ENCODE measurements around the gene PEX11G.

Gene PEX11G

DNA sequence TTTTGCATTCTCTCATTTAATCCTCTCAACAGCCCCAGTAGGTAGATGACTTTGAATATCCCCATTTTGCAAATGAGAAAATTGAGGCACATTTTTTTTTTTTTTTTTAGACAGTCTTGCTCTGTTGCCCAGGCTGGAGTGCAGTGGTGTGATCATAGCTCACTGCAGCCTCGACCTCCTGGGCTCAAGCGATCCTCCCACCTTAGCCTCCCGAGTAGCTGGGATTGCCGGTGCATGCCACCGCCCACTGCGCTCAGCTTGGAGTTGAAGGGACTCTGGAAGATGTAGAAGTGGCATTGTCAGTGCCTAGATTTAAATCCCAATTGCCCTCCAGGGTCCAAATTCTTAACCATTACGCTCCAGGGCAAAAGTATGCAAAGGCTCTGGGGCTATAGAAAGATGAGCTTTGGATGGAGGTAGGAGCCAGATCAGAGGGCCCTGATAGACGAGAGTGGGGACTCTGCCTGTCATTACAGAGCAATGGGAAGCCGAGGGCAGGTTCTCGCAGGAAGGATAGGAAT, 32.8 kb upstream of the PEX11G start:
- DNase-seq (ENCODE audit: low spot score) = no peak

DNA sequence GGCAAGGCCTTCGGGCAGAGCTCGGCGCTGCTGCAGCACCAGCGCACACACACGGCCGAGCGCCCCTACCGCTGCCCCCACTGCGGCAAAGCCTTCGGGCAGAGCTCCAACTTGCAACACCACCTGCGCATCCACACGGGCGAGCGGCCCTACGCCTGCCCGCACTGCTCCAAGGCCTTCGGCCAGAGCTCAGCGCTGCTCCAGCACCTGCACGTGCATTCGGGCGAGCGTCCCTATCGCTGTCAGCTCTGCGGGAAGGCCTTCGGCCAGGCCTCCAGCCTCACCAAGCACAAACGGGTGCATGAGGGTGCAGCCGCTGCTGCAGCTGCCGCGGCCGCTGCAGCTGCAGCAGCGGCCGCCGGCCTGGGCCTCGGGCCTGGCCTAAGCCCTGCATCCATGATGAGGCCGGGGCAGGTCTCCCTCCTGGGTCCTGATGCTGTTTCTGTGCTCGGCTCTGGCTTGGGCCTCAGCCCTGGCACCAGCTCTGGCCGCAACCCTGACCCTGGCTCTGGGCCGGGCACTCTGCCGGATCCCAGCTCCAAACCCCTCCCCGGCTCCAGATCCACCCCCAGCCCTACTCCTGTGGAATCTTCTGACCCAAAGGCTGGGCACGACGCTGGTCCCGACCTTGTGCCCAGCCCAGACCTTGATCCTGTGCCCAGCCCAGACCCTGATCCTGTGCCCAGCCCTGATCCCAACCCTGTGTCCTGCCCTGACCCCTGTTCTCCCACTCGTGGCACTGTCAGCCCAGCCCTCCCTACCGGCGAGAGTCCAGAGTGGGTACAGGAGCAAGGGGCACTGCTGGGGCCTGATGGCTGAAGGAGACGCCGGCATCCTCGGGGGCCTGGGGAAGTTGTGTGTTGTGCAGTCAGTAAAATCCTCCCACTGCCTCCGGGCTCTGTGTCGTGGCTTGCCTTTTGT, 31.6 kb upstream of the PEX11G start:
- DNase-seq (ENCODE audit: low spot score) = no peak

DNA sequence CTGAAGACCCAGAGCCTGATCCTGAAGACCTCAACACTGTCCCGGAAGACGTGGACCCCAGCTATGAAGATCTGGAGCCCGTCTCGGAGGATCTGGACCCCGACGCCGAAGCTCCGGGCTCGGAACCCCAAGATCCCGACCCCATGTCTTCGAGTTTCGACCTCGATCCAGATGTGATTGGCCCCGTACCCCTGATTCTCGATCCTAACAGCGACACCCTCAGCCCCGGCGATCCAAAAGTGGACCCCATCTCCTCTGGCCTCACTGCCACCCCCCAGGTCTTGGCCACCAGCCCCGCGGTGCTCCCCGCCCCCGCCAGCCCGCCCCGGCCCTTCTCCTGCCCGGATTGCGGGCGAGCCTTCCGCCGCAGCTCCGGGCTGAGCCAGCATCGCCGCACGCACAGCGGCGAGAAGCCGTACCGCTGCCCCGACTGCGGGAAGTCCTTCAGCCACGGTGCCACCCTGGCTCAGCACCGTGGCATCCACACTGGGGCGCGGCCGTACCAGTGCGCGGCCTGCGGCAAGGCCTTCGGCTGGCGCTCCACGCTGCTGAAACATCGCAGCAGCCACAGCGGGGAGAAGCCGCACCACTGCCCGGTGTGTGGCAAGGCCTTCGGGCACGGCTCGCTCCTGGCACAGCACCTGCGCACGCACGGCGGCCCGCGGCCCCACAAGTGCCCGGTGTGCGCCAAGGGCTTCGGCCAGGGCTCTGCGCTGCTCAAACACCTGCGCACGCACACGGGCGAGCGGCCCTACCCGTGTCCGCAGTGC, 30.7 kb upstream of the PEX11G start:
- DNase-seq (ENCODE audit: low spot score) = no peak

GRCh38 chr19:7516878-7517277, 28.0 kb upstream of the PEX11G start:
- no peak for DNase-seq (ENCODE audit: low spot score)

DNA sequence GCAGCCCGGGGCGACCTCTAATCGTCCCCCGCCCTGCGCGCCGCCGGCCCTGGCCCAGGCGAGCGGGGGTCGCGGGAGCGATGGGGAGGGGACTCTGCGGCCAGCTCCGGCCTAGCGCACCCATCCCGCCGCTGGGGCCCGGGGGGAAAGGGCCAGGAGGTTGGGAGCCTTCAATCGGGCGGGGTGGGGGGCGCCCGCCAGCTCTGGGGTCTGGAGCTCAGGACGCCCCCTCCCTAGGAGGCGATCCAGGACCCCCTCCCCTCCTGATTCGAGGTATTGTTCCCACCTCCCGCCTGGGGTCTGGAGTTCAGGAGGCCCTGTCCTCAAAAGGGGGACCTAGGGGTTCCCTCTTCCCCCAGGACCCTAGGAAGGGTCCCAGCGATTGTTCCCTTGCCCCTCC, 27.5 kb upstream of the PEX11G start:
- no peak for DNase-seq (ENCODE audit: low spot score)

GRCh38 chr19:7515645-7516151, 26.9 kb upstream of the PEX11G start, which contains the start of gene ZNF358:
TSS of gene ZNF358 (plus strand) at chr19:7516103. CDS start at chr19:7519243, 3,140 bp downstream.
- DNase-seq (ENCODE audit: low spot score) = peak; percentile 94

GRCh38 chr19:7515110-7515644, 26.3 kb upstream of the PEX11G start:
- no peak for DNase-seq (ENCODE audit: low spot score)

- no peak for DNase-seq (ENCODE audit: low spot score)
These were observed 25.2 kb upstream of the PEX11G start for GRCh38 chr19:7513809-7514642.

DNA sequence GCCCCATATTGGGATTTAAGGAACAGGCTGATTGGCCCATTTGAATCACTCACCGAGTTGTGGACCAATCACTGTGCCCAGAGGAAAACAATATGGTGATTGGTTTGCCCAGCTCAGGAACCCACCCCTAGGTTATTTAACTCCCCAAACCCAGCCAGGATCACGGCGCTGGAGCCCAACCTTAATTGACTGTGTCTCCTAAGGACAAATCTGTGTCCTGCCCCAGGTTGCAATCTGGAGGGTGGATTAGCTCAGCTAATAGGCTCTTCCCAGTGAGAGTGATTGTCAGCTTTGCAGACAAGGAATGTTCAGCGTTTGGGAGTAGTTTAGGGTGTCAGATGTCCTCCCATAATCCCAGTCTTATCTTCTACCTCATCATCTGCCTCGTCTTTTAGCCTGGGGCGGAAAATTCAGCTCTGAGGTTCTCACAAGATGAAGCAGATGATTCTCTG, 23.6 kb upstream of the PEX11G start:
- DNase-seq (ENCODE audit: low spot score) = peak; percentile 86

DNA sequence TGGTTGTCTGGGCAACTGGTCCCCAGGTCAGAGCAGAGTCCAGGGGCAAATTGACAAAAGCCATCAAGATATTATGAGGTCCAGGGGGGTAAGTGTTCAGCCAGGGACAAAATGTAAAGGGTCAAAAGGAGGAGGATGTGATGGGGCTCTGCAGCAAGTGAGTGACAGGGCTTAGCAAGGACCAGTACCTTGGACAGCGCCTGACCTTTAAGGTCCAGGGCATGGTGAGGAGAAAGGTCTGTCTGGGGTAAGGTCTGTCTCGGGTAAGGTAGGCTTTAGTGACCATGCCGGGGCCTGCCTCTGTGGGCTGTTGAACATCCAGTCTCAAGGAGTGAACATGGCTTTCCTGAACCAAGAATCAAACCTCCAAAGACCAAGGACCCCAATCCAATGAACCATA, 20.8 kb upstream of the PEX11G start:
- no peak for DNase-seq (ENCODE audit: low spot score)

DNA sequence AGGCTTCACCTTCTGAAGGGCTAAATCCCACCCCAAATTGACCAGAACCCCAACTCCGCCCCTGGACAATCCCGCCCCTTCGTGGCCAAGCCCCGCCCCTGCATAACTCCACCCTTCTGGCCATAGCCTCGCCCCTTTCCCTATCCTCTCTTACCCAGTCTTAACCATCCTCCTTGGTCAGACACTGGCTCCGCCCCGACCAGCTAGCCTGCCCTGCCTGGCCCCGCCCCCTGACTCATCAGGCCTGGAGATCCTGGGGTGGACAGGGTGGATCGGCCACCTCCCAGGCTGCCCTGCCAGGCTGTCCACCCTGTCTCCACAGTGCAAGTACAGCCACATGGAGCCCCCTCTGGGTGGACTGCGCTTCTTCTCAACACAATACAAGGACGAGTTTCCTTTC, 19.0 kb upstream of the PEX11G start:
- peak; percentile 39 for DNase-seq (ENCODE audit: low spot score)

GRCh38 chr19:7506385-7507328, 17.8 kb upstream of the PEX11G start:
- DNase-seq (ENCODE audit: low spot score) = peak; percentile 87

GRCh38 chr19:7505682-7506384, 17.0 kb upstream of the PEX11G start:
- peak; percentile 95 for DNase-seq (ENCODE audit: low spot score)

GRCh38 chr19:7505288-7505681, 16.4 kb upstream of the PEX11G start:
- DNase-seq (ENCODE audit: low spot score) = no peak

DNA sequence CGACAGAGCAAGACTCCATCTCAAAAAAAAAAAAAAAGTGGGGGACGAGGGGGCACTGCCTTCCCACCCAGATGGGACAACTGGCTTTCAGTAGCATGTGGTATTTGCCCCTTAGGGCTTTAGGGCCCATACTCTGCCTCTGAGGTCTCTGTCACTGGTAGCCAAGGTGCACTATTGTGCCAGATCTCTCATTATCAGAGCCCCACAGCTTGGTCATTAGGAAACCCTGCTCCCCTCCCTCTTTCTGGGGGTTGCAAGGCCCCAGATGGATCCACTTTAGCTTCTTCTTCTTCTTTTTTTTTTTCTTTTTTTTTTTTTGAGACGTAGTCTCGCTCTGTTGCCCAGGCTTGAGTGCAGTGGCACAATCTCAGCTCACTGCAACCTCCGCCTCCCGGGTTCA, 15.8 kb upstream of the PEX11G start:
- DNase-seq (ENCODE audit: low spot score) = no peak

- DNase-seq (ENCODE audit: low spot score) = no peak
These were observed 13.7 kb upstream of the PEX11G start for GRCh38 chr19:7502552-7502951.

DNA sequence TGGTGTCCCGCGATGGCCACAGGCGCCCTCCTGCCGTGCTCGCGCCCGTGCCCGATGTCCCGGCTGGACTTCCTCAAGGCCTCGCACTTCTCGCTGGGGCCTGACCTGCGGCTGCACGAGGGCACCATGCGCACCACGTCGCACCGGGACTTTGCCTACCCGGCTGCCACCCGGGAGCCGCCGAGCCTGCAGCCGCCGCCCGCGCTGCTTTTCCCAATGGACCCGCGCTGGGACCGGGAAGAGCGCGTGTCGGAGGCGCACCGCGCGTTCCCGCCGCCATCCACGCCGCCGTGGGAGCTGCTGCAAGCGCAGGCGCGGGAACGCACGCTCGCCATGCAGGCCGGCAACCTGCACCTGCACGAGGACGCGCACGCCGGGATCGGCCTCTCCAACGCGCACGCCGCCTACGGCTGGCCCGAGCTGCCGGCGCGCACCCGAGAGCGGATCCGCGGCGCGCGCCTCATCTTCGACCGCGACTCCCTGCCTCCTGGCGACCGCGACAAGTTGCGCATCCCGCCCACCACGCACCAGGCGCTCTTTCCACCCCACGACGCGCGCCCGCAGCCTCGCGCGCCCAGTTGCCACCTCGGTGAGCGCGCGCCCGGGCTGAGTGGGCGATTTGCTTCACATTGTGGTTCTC, 12.1 kb upstream of the PEX11G start:
- DNase-seq (ENCODE audit: low spot score) = peak; percentile 95

DNA sequence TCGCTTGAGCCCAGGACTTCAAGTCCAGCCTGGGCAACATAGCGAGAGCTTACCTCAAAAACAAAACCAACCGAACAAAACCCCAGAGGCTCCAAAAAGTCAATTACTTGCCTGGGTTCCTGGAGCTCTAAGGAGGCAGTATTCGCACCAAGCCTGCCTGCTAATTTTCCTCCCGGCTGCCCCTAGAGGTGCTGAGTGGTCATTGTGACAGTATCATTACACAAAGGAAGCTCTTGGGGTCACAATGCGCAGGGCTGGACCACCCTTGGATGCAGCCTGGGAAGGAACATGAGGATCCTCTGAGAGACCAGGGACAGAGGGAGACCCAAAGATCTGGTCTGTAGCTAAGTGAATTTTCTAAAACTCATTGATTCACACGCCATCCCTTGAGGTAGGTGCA, 8.5 kb upstream of the PEX11G start:
- no peak for DNase-seq (ENCODE audit: low spot score)
